ENCODE data around the gene ACVR2B. TPM values are rescaled to one million over a fixed set of nuclear protein-coding genes. Genes with fewer than 3 reads are reported as not detected.
A peak's percentile ranks its signal among the peaks of the same experiment; 100 is the strongest.
"Not testable (repeated sequence)": the region's sequence is repeated elsewhere in the genome, so short reads cannot be mapped to it uniquely, and the experiment has no call there.

ACVR2B gene
- 2.6 TPM for total RNA-seq

DNA sequence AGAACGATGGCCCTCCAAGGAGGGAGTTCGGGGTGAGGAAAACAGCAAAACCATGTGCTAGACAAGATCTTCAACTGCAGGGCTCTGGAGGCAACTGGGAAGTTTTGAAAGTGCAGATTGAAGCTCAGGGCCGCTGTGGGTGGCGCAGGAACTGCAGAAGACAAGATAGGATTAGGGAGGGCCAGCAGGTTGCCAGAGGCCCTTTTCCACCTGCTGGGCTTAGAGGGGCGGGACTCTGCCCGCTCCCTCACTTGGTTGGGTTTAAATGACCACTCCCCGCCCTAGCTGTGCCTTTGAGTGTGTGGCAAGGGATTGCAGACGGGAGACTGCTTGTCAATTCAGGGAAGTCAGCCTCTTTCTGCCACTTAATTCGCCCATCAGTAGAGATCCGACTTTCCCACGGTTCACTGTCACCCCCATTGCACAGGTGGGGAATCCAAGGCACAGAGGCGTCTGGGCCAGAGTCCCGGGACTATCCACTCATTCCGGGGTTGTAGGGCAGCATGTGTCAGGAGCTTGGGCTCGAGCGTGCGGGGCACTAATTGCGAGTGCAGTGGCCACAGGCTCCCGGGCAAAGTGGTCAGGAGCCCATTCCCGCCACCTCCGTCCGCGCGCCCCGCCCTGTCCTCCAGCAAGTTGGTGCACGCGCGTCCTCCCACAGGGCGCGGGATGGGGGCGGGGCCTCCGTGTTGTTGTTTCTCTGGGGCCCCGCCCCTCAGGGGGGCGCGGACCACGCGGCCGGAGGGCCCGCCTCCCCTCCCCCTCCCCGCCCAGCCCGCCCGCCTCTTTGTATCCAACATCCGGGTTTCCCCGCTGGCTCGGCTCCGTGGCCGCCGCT, at the start of gene ACVR2B:
TSS of gene ACVR2B (plus strand) at position 816 of the 838 bp plus-strand sequence. CDS start 433 bp downstream, outside the sequence.
- H3K9me3 ChIP-seq (ENCODE audit: low read depth, low read length), result no peaks in the 10 kb centered on the region
- peak within 1 kb of the TSS; percentile 45 for H3K4me3 ChIP-seq (ENCODE audit: low read length)
- peaks cover 35% of the 10 kb centered on the region for H3K27me3 ChIP-seq (ENCODE audit: insufficient read depth, low read length)
- H3K4me1 ChIP-seq (ENCODE audit: insufficient read depth, low read length), result peaks cover 25% of the 10 kb centered on the region

DNA sequence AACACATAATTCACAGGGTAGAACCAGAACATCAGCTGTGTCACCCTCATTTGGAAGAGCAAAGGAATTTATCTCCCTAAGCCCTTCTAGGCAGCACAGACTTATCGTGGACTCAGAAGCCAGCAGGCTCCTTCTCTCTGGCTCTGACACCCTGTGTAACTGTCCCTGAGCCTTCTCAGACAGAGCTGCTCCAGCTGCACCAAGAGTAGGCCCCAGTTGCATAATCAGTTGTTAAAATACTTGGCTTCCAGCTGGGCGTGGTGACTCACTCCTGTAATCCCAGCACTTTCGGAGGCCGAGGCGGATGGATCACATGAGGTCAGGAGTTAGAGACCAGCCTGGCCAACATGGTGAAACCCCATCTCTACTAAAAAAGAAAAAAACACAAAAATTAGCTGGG, 49.4 kb upstream of the ACVR2B start:
- no peaks in the 10 kb centered on the region for H3K27me3 ChIP-seq (ENCODE audit: insufficient read depth, low read length)
- no peaks in the 10 kb centered on the region for H3K9me3 ChIP-seq (ENCODE audit: low read depth, low read length)
- H3K4me1 ChIP-seq (ENCODE audit: insufficient read depth, low read length), result no peaks in the 10 kb centered on the region
- no peak overlapping the region for H3K4me3 ChIP-seq (ENCODE audit: low read length)

DNA sequence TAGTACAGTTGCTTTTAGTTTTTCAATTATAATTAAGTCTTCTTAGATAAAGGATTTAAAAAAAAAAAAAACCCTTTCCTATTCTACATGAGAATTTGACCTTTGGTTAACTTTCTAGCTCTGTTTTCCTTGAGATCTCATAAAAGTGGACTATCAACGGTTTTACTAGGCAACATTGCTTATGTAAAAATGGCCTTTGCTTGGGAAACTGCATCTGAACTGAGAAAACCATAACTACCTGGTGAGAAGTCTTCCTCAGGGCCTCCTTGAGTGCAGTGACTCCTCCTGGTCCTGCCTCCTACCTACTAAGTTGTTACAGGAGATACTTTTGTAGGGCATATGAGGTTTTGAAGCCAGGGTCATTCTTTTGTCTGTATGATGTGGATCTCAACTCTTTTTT, 42.1 kb upstream of the ACVR2B start:
- Histone ChIP-seq H3K4me3 (ENCODE audit: low read length) (no peak overlapping the region), H3K27me3 (ENCODE audit: insufficient read depth, low read length) (no peaks in the 10 kb centered on the region), H3K4me1 (ENCODE audit: insufficient read depth, low read length) (no peaks in the 10 kb centered on the region), H3K9me3 (ENCODE audit: low read depth, low read length) (no peaks in the 10 kb centered on the region)

DNA sequence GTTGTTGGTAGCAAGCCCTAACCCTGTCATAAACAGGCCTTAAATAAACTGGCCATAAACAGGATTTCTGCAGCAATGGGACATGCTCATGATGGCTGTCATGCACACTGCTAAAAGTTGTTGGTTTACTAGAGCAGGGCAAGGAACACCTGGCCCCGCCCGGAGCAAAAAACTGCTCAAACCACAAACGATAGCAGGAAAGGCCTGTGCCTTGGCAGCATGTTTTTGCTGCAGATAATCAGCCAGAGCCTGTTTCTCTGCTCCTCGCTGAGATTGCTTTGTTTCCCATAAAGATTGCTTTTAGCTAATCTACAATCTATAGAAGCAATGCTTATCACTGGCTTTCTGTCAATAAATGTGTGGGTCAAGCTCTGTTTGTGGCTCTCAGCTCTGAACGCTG, 32.9 kb upstream of the ACVR2B start:
- not testable (repeated sequence) for H3K4me3 ChIP-seq (ENCODE audit: low read length); H3K27me3 ChIP-seq (ENCODE audit: insufficient read depth, low read length); H3K4me1 ChIP-seq (ENCODE audit: insufficient read depth, low read length); H3K9me3 ChIP-seq (ENCODE audit: low read depth, low read length)

DNA sequence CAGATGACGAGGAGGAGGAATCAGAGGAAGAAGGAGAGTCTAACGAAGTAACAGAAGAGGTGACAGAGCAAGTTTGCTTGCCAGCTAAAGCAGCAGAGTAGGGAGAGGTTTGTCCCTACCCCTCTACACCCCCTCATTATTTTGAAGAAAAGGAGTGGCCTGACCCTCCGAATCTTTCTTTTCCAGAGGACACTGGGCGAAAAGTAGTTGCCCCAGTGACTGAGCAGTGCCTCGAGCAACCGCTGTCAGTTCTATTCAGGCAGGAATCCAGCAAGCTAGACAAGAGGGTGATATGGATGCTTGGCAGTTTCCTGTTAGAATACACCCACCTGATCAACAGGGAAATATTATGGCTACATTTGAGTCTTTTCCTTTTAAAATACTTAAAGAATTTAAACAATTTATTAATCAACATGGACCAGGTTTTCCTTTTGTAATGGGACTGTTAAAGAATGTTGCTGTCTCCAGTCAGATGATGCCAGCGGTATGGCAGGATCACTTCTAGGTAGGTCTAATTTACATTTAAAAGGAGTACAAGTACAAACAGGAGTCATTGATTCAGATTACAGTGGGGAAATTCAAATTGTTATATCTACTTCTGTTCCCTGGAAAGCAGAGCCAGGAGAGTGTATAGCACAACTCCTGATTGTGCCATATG, 31.9 kb upstream of the ACVR2B start:
- peaks cover under 1% of the 10 kb centered on the region for H3K4me1 ChIP-seq (ENCODE audit: insufficient read depth, low read length)
- H3K27me3 ChIP-seq (ENCODE audit: insufficient read depth, low read length), result no peaks in the 10 kb centered on the region
- no peak overlapping the region for H3K4me3 ChIP-seq (ENCODE audit: low read length)

GRCh38 chr3:38426798-38427426, 26.8 kb upstream of the ACVR2B start:
- not testable (repeated sequence) for H3K27me3 ChIP-seq (ENCODE audit: insufficient read depth, low read length); H3K9me3 ChIP-seq (ENCODE audit: low read depth, low read length); H3K4me3 ChIP-seq (ENCODE audit: low read length); H3K4me1 ChIP-seq (ENCODE audit: insufficient read depth, low read length)

More for the DNA sequence above, 31.9 kb upstream of the ACVR2B start:
- H3K9me3 ChIP-seq (ENCODE audit: low read depth, low read length), result no peaks in the 10 kb centered on the region

DNA sequence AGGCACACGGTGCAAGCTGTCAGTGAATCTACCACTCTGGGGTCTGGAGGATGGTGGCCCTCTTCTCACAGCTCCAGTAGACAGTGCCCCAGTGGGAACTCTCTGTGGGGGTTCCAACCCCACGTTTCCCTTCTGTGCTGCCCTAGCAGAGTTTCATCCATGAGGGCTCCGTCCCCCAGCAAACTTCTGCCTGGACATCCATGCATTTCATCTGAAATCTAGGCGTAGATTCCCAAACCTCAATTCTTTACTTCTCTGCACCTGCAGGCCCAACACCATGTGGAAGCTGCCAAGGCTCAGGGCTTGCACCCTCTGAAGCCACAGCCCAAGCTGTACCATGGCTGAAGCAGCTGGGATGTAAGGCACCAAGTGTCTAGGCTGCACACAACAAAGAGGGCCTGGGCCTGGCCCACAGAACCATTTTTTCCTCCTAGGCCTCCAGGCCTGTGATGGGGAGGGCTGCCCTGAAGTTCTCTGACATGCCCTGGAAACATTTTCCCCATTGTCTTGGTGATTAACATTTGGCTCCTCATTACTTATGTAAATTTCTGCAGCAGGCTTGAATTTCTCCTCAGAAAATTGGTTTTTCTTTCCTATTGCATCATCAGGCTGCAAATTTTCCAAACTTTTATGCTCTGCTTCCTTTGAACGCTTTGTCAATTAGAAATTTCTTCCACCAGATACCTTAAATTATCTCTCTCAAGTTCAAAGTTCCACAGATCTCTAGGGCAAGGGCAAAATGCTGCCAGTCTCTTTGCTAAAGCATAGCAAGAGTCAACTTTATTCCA, 20.6 kb upstream of the ACVR2B start:
- not testable (repeated sequence) for H3K27me3 ChIP-seq (ENCODE audit: insufficient read depth, low read length); H3K4me1 ChIP-seq (ENCODE audit: insufficient read depth, low read length); H3K4me3 ChIP-seq (ENCODE audit: low read length)
- peaks cover 19% of the 10 kb centered on the region for H3K9me3 ChIP-seq (ENCODE audit: low read depth, low read length)

DNA sequence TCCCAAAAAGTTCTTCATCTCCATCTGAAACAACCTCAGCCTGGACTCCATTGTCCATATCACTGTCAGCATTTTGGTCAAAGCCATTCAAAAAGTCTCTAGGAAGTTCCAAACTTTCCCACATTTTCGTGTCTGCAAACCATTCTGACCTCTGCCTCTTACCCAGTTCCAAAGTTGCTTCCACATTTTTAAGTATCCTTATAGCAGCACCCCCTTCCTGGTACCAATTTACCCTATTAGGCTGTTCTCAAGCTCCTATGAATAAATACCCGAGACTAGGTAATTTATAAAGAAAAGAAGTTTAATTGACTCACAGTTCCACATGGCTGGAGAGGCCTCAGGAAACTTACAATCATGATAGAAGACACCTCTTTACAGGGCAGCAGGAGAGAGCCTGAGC, 20.0 kb upstream of the ACVR2B start:
- not testable (repeated sequence) for H3K27me3 ChIP-seq (ENCODE audit: insufficient read depth, low read length); H3K4me1 ChIP-seq (ENCODE audit: insufficient read depth, low read length); H3K4me3 ChIP-seq (ENCODE audit: low read length)
- H3K9me3 ChIP-seq (ENCODE audit: low read depth, low read length), result peaks cover 19% of the 10 kb centered on the region

- H3K27me3 ChIP-seq (ENCODE audit: insufficient read depth, low read length); H3K4me1 ChIP-seq (ENCODE audit: insufficient read depth, low read length); H3K9me3 ChIP-seq (ENCODE audit: low read depth, low read length); H3K4me3 ChIP-seq (ENCODE audit: low read length): not testable (repeated sequence)
Measured at GRCh38 chr3:38438436-38439069, 15.1 kb upstream of the ACVR2B start.

- not testable (repeated sequence) for H3K4me1 ChIP-seq (ENCODE audit: insufficient read depth, low read length); H3K4me3 ChIP-seq (ENCODE audit: low read length); H3K27me3 ChIP-seq (ENCODE audit: insufficient read depth, low read length); H3K9me3 ChIP-seq (ENCODE audit: low read depth, low read length)
Measured at GRCh38 chr3:38443205-38443604, 10.5 kb upstream of the ACVR2B start.

DNA sequence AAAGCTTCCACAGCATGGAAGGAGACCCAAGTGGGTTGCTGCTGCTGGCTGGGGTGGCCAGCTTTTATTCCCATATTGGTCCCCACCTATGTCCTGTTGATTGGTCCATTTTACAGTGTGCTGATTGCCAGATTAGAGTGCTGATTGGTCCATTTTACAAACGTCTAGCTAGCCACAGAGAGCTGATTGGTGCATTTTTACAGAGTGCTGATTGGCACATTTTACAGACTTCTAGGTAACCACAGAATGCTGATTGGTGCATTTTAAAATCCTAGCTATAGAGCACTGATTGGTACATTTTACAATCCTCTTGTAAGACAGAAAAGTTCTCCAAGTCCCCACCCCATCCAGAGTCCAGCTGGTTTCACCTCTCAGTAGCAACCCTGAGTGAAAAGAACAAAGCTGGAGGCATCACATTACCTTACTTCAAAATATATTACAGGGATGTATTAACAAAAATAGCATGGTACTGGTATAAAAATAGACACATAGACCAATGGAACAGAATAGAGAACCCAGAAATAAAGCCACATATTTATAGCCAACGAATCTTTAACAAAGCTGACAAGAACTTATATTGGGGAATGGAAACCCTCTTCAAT, 7.5 kb upstream of the ACVR2B start:
- Histone ChIP-seq H3K4me1 (ENCODE audit: insufficient read depth, low read length) (no peaks in the 10 kb centered on the region), H3K27me3 (ENCODE audit: insufficient read depth, low read length) (peaks cover 3% of the 10 kb centered on the region), H3K4me3 (ENCODE audit: low read length) (no peak overlapping the region), H3K9me3 (ENCODE audit: low read depth, low read length) (no peaks in the 10 kb centered on the region)

GRCh38 chr3:38446812-38447211, 6.9 kb upstream of the ACVR2B start:
- no peak overlapping the region for H3K4me3 ChIP-seq (ENCODE audit: low read length)

GRCh38 chr3:38450853-38451252, 2.8 kb upstream of the ACVR2B start:
- Histone ChIP-seq H3K4me1 (ENCODE audit: insufficient read depth, low read length) (peaks cover 22% of the 10 kb centered on the region), H3K4me3 (ENCODE audit: low read length) (no peak overlapping the region), H3K27me3 (ENCODE audit: insufficient read depth, low read length) (peaks cover 30% of the 10 kb centered on the region), H3K9me3 (ENCODE audit: low read depth, low read length) (no peaks in the 10 kb centered on the region)

More at GRCh38 chr3:38446812-38447211, 6.9 kb upstream of the ACVR2B start:
- no peaks in the 10 kb centered on the region for H3K9me3 ChIP-seq (ENCODE audit: low read depth, low read length)
- peaks cover 3% of the 10 kb centered on the region for H3K27me3 ChIP-seq (ENCODE audit: insufficient read depth, low read length)
- H3K4me1 ChIP-seq (ENCODE audit: insufficient read depth, low read length), result no peaks in the 10 kb centered on the region

- peak overlapping the region; percentile 45 for H3K4me3 ChIP-seq (ENCODE audit: low read length)
- H3K9me3 ChIP-seq (ENCODE audit: low read depth, low read length), result no peaks in the 10 kb centered on the region
- peaks cover 35% of the 10 kb centered on the region for H3K27me3 ChIP-seq (ENCODE audit: insufficient read depth, low read length)
- peaks cover 25% of the 10 kb centered on the region for H3K4me1 ChIP-seq (ENCODE audit: insufficient read depth, low read length)
Measured at GRCh38 chr3:38453913-38454177, 155 bp downstream of the ACVR2B start.
